DMS153 treated with DMSO at 0.1 percent for 48 hours (cell line): ENCODE data around the gene SPART.
"Not testable (repeated sequence)": the region's sequence is repeated elsewhere in the genome, so short reads cannot be mapped to it uniquely, and the experiment has no call there.

Source experiments
- DNase-seq: peaks from one replicate; lab custom pipeline; 2025; ENCODE audit not compliant: unreplicated experiment; lab: John Stamatoyannopoulos, UW

SPART gene

DNA sequence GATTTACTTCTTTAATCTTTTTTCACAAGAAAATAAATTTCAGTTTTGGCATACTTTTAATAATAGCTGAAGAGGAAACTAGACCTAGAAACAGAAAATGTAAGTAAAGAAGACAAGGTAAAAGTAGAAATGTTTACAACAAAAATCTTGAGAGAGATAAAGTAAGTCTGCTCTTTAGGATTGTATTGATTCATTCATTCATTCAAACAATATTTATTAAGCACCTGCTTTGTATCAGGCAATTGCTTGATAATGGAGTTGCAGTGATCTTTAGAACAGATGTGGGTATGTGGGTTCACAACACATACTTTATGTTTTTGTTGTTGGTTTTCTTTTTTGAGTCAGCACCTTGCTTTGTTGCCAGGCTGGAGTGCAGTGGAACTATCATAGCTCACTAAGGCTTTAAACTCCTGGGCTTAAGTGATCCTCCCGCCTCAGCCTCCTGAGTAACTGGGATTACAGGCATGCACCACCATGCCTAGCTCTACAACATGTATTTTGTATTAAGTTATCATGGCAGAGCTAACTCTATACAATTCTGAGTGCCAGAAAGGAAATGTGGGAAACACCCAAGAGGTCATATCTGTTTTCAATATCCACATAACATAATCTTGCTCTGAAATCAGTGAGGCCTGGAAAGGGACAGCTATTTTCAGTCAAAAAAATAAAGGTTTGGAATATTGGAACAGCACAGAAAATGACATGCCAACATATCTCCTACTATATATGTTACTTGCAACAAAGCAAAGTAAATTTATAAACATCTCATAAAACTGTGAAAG, 8.8 kb upstream of the SPART start:
- no peak for DNase-seq

DNA sequence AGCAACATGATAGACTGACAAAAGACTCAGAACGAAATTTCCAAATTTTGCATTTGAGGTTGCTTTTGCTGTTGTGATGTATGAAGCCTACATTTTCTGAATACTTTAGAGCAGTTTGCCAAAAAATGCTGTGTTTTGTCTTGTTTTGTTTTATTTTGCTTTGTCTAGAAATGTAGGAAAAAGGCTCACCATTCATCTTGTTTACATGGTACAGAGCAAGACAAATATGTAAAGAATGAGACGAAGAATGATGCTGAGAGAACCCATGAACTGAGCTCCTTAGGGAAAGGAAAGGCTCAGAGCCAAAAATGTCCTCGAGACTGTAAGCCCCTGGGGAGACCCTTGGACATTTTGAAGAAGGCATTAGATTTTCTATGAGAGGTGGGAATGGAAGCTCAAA, 6.8 kb upstream of the SPART start:
- DNase-seq: no peak

DNA sequence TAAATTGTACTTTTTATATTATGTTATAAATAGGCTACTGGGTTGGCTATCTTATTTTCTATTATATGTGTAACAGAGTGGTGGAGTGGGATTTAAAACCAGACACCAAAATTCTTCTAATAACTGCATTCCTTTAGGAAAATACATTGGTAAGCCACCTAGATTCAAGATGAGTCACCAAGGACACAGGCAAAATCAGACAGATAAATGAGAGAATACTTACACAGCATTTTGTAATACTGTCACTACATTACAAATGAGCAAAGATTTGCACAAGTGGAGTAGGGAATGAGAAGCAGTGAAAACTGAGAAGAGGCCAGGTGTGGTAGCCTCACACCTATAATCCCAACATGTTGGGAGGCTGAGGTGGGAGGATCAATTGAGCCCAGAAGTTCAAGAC, 6.2 kb upstream of the SPART start:
- DNase-seq: no peak

DNA sequence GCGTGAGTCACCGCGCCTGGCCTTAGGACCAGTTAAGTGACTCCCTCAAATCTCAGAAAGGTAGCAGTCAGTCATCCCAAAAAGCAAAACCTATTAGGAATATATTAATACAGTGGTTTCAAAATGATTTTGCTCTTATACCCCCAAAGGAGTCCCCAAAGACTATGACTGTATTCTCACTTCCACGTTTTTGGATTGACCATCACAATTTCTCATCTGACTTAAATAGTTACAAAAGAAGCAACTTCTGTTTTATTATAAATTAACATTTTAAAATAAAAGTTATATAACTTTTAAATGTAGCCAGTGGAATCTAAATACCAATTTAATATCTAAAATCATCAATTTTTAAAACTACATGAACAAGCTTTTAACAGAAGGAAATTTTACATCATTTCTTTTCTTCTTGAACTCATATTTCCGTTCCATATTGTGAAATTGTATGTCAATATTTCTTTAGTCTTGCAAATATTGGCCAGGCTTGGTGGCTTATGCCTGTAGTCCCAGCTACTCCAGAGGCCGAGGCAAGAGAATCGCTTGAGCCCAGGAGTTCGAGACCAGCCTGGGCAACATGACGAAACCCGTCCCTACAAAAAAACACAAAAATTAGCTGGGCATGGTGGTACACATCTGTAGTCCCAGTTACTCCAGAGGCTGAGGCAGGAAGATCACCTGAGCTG, 1.5 kb upstream of the SPART start:
- DNase-seq: no peak

DNA sequence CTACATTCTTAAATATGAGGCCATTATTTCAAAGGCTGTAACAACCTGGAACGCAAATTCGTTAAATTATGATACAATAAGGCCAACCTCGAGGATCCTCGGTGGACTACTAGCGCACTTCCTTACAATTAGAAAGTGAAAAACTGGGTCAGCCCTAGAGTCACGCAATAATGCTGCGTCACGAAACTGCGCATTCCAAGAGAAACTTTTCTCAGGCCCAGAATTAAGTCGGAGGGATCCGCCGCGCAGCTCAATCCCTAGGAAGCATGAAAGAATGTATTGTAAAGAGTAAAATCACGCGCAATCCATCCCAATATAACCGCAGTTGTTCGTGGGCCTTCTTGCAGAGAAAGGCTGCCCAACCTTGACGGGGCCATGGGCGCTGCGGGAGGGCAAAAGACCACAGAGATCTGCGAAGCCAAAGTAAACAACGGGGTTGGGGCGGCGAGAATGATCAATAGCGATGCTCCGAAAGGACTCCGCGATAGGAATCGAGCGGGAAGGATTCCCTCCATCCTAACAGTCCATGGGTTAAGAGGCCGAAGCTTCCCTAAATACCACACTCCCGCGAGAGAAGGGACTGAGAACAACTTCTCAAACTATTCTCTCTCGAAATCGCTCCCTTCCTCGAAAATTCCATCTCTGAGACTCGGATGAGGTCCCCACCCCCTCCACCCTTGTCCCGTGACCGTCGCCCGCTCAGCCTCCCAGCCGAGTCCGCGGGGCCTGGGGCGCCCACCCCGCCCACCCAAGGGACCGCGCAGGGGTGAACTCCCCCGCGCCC, 564 bp downstream of the SPART start:
- no peak for DNase-seq

DNA sequence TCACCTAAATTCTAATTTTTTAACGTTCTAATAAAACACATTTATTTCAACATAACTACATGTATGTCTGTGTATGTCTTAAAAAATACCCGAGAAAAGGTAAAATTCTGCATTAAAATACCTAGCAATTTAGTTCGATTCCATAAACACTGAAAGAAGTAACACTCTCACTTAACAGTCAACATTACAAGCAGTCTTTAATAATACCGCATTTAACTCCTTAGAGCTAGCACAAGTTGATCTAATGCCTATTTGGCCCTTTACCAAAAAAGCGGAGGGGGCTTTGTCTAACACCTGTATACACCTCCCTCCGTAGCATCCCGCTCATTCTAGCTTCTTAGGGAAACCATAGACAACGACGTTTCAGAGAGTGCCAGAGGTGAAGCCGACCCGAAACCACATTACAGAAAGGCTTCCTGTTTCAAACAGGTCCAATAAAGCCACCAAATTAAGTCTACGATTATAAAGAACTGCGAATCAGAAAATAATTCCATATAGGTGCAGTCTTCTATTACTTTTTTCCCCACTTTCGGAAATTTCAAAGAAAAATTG, 1.2 kb downstream of the SPART start:
- DNase-seq: no peak

DNA sequence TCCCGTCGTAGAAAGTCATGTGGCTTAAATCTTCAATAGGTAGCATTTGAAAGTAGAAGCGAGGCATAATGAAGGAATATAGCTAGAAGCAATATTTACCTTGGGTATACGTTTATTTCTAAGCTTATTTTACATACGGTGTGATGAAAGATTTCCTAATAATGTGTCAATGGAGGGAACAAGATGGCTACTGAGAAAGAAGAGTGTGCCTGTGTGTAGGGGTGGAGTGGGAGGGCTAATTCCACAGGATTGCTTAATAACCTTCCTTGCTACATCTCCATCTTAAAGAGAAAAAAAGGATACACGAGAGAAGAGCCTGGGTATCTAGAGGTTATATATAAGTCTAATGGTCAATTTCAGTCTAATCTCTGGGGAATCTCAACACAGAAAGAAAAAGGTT, 2.0 kb downstream of the SPART start:
- DNase-seq: no peak

DNA sequence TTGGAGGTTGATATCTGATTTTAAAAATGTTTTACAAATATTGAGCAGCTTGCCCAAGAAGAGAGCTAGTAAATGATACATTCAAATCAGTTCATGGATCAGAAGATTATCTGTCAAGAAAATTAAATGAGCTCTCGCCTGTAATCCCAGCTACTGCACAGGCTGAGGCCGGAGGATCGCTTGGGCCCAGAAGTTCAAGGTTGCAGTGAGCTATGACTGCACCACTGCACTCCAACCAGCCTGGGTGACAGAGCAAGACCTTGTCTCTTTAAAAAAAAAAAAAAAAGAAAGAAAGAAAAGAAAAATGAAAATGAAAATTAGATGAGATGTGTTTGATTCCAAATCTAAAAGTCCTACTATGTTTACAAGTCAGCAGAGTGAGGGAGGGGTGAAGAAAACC, 2.4 kb downstream of the SPART start:
- no peak for DNase-seq

DNA sequence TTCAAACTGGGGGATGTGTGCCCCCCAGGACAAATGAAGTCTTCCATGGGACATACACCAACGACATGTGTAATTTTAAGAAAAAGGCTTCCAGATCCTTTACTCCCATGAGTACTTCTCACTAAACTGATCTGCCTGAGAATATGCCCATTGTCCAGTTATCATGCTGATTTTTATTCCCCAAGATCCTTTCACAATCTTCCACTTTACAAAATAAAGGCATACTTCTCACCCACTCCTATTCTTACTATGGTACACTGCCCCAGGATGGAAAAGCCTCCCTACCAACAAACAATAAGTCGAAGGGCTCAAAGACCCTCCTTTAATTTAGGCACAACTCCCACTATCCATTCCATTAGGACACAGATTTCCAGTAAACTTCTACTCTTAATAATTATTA, 3.5 kb downstream of the SPART start:
- DNase-seq: no peak

DNA sequence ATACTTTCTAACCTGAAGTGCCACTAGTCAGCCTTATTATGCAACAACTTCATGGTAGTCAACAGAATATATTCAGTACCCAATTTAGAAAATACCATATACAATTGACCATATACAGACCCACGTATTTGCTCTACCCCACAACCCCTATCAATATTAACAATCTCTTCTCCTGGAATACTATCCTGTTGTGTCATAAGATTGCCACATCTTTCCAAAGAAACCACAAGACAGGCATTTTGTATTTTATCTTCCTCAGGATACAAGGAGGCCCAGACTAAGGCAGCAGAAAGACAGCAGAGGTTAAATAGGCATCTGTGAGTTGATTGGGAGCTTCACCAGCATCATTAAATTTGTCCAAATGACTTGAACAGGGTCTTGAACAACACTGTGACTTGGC, 4.5 kb downstream of the SPART start:
- DNase-seq: no peak

DNA sequence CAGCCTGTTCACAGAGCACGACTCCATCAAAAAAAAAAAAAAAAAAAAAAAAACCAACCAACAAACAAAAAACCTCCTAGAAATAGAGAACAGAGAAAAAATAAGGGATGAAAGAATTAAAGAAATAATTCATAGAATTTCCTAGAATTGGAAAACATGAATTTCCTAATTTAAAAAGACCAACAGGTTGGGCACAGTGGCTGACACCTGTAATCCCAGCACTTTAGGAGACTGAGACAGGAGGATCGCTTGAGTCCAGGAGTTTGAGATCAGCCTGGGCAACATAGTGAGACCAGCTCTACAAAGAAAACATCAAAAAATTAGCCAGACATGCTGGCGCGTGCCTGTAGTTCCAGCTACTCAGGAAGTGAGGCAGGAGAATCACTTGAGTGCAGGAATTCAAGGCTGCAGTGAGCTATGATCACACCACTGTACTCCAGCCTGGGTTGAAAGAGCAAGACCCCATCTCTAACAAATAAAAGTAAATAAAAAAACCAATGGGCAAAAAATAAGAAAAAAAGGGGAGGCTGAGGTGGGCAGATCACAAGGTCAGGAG, 6.5 kb downstream of the SPART start:
- DNase-seq: no peak

DNA sequence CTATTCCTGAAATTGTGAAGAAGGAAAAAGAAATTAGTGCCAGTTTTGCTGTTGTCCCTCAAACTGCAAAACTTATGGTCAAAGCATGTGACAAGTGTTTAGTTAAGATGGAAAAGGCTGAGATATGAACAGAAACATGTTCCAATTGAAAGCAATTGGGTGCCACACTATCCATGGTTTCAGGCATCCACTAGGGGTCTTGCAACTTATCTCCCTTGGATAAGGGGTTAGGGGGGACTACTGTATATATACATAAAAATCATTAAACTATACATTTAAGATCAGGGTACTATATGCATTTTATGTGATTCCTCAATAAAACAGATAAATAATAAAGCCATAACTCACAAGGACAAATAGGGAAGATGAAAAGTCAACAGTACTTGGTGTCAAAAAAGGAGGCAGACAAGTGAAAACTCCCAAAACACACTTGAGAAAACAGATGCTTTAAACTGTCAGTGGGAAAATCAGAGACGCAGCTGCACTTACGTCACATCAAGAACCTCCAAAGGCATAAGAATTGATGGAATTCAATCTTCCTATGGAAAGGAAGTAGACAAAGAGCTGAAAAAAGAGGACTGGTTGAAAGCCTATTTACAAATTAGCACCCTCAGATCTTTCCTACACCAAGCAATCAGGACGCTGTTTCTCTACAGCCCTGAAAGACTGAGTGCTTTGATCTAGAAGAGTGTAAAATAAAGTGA, 8.1 kb downstream of the SPART start:
- no peak for DNase-seq

DNA sequence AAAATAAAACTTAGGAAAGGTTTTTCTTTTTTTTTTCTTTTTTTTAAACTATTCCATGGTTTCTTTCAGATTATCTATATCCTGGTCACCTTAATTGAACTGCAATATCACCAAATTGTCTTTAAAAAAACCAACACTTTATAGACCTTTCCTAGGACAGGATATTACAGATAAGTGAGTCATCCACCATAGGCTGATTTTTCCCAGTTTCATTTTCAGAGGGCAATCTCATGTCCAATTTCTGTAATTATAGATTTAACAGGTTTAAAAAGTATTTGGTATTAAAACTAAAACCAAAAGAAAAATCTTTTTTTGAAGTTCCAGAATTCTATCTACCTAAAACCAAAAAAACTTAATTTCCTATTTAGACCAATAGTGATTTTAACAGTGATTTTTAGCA, 13.2 kb downstream of the SPART start:
- DNase-seq: no peak

DNA sequence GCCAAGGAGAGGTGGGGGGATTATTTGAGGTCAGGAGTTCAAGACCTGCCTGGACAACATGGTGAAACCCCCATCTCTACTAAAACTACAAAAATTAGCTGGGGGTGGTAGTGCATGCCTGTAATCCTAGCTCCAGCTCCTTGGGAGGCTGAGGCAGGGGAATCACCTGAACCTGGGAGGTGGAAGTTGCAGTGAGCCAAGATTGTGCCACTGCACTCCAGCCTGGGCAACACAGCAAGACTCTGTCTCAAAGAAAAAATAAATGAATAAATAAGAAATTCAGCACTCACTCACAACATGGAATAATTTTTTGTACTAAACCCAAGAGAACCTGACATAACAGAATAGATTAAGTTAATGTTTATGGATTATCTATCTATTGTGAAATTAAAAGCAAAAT, 13.9 kb downstream of the SPART start:
- DNase-seq: not testable (repeated sequence)

DNA sequence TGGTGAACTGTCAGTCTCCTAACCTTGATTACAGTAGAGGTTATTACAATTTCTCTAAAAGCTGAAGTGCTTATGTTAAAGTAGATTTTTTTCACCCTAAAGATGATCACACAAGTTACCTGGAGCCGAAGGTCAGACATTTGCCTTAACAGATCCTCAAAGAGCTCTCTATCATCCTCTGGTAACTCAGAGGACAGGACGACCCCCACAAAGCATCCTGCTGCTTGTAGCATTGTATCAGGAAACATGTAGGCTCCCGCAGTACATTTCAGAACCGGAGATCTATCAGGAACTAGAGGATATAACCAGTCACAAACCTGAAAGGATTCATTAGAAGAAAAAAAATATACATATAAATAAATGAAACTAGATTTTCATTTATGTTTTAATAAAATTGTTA, 14.9 kb downstream of the SPART start:
- DNase-seq: no peak

DNA sequence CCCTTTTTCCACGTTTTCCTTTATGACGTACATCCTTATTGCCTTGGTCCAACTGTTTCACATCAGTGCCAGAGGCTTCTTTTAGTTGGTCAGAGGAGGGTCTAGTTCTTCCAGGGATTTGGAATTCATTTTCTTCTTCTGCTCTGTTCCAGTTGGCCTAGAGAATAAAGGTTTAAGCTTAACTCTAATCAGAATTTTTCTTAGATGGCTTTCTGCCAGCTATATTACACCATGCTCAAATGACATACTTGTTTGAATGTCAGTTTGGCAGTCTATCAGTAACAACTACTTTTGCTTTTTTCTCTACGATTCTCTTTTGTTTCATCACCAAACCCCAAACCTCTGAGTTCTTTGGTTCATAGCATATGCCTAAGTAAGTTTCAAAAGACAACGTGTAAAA, 16.8 kb downstream of the SPART start:
- DNase-seq: no peak

DNA sequence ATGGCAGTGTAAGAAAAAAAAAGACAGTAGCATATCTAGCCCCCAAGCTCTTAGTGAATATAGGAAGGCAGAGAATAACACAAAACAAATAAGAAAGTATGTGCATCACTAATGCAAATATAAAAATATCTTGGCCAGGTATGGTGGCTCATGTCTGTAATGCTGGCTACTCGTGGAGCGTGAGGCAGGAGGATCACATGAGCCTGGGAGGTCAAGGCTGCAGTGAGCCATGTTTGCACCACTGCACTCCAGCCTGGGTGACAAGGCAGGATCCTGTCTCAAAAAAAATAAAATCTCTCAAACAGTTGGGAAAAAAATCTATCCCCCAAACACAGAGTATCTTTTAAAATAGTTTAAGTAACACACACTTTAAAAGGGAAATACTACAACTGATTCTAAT, 17.4 kb downstream of the SPART start:
- DNase-seq: no peak

DNA sequence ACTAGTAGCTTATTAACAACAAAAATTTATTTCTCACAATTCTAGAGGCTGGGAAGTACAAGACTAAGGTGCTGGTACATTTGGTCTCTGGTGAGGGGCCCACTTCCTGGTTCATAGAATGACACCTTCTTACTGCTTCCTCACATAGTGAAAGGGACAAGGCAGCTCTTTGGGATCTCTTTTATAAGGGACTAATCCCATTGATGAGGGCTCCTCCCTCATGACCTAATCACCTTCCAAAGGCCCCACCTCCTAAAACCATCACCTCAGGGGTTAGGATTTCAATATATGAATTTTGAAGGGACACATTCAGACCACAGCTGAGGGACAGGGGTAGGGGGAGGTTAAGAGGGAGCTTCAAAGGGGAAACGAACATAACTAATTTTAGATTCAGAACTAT, 20.3 kb downstream of the SPART start:
- no peak for DNase-seq

DNA sequence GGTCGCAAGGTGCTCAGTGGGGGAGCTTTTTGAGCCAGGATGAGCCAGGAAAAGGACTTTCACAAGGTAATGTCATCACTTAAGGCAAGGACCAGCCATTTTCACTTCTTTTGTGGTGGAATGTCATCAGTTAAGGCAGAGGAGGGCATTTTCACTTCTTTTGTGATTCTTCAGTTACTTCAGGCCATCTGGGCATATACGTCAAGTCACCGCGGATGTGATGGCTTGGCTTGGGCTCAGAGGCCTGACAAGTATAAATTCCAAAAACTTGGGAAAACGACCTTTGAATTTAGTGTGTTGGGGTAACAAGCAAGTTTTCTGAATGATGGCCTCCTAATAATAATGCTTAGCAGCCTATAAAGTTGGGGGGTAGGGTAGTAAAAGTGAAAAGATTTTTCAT, 21.3 kb downstream of the SPART start:
- DNase-seq: not testable (repeated sequence)

DNA sequence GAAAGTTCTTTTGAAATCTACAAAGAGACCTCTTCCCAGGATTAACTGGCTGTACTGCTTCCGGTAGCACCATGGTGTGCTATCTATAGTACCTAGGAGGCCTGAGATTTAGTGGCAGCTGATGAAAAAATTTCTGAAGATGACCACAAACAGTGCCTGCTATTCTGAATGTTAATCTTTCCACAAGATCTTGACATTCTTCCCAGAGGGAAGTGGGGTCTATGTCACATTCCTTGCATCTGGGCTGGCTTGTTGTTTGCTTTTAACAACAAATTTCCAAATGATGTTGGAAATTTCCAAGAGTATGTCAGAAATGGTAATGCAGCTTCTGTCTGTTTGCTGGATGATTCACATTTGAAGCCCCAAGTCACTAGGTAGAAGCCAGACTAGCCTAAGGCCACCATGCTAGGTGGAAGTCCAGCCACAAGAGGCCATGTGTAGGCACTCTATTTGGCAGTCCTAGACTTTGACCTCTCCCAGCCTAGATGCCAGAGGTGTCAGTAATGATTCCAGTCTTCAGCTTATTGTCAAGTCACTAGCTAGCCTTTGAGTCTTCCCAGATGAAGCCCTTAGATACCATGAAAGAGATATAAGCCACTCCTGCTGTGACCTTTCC, 22.1 kb downstream of the SPART start:
- no peak for DNase-seq
